Transverse colon (tissue), 4 donors: ENCODE data around the gene AKIRIN2. TPM values are rescaled to one million over a fixed set of nuclear protein-coding genes. Genes with fewer than 3 reads are reported as not detected.

Source experiments
- DNase-seq: peaks from one replicate; pipeline ENCODE4 v3.0.0-alpha.2; 2019
- H3K27ac ChIP-seq, 4 donors: fragments of 200-600 bp; sonication (generic); 2 replicates each; pipeline ENCODE4 v1.5.1; 2016 to 2018; ENCODE audit warnings: inconsistent platforms in 4 of 4
- H3K27me3 ChIP-seq: fragments of 200-600 bp; sonication (generic); 2 replicates; pipeline ENCODE4 v1.5.1; 2017; ENCODE audit warnings: inconsistent platforms
- H3K36me3 ChIP-seq, 4 donors: fragments of 200-600 bp; sonication (generic); 2 replicates each; pipeline ENCODE4 v1.5.1; 2017 to 2019; ENCODE audit warnings: inconsistent platforms in 4 of 4
- H3K4me1 ChIP-seq, 4 donors: fragments of 200-600 bp; sonication (generic); 2 replicates each; pipeline ENCODE4 v1.5.1; 2017 to 2020; ENCODE audit warnings: inconsistent platforms in 4 of 4
- H3K4me3 ChIP-seq, 4 donors: fragments of 200-600 bp; sonication (generic); 1 replicate in 1 of 4; 2 replicates in 3 of 4; pipeline versions ENCODE4 v1.5.1 to v1.6.1; 2017 to 2019; ENCODE audit warnings: inconsistent platforms in 4 of 4
- H3K9me3 ChIP-seq, 2 donors: fragments of 200-600 bp; sonication (generic); 2 replicates each; pipeline ENCODE4 v1.5.1; 2017 to 2019; ENCODE audit warnings: inconsistent platforms in 2 of 2
- CTCF ChIP-seq, 5 experiments: fragments of 200-600 bp in 3 of 5; fragments of 450-650 bp in 2 of 5; sonication (generic) in 3 of 5; IDR thresholded peaks; 1 replicate in 2 of 5; 2 replicates in 3 of 5; pipeline ENCODE4 v1.5.1; 2016 to 2017; ENCODE audit warnings: antibody characterized with exemption in 5 of 5, inconsistent platforms in 3 of 5, mild to moderate bottlenecking in 2 of 5, moderate library complexity in 1 of 5
- EP300 ChIP-seq: sonication (generic); formaldehyde crosslinking; IDR thresholded peaks from one replicate; pipeline ENCODE4 v1.6.1; 2017; ENCODE audit warnings: antibody characterized with exemption, low read depth
- POLR2A ChIP-seq: fragments of 450-650 bp; IDR thresholded peaks from one replicate; pipeline ENCODE4 v1.6.1; 2016; ENCODE audit warnings: antibody characterized with exemption, mild to moderate bottlenecking, moderate library complexity
- POLR2AphosphoS5 ChIP-seq, 3 donors: sonication (generic); formaldehyde crosslinking; IDR thresholded peaks; one replicate each; pipeline ENCODE4 v1.6.1; 2016; ENCODE audit warnings: antibody characterized with exemption in 3 of 3
- WGBS, 2 donors: methylation state at CpG; one replicate each; pipeline ENCODE4 v1.1.5; 2018; ENCODE audit warnings: low coverage in 1 of 2; 5-methylcytosine and 5-hydroxymethylcytosine counted together
- in situ Hi-C, 4 donors: fragments of 200-750 bp; cut with MboI; loops; one replicate each; pipeline versions ENCODE4 v1.15.0 to v1.15.1; 2017; ENCODE audit warnings: low sequenced_read_pairs in 3 of 4, low pct_ligation_motif_present in 1 of 4, low pct_unique_long_range_greater_than_20kb in 1 of 4
- intact Hi-C: fragments of 100-400 bp; cut with DNase I; formaldehyde crosslinking; loops from one replicate; pipeline ENCODE4 v1.15.1; 2023; ENCODE audit warnings: low total_unique reads
- total RNA-seq, 4 donors: library from RNA; depleted of rRNA; stranded (reverse); fragments of >200 nt; gene quantifications; one replicate each; pipeline ENCODE4 v1.1.0, GENCODE V29; 2016

The AKIRIN2 gene
- total RNA-seq, 4 donors from 2014 or later = 16.3 to 44.9 (median 20.7) TPM

GRCh38 chr6:87654122-87654521, 47.9 kb downstream of the AKIRIN2 start:
- no peak for TF ChIP-seq EP300
- TF ChIP-seq POLR2AphosphoS5 (IDR thresholded peaks at IDR 0.05) = no peak
- TF ChIP-seq POLR2A = no peak
- TF ChIP-seq CTCF (IDR thresholded peaks at IDR 0.05) = no peak
- Histone ChIP-seq H3K9me3 (no peaks in the 10 kb centered on the region), H3K36me3 (peaks cover 0 to 6% (median 0%) of the 10 kb centered on the region in 4 donors), H3K27me3 (no peaks in the 10 kb centered on the region), H3K4me3 (no peak overlapping the region), H3K4me1 (peaks cover 0 to 3% (median 0%) of the 10 kb centered on the region in 4 donors), H3K27ac (no peak overlapping the region)
- WGBS, 2 donors = 100% methylated on average over 1 of the region's 1 CpG
- in situ Hi-C loops (no loop called here), intact Hi-C loops (no loop called here)
- DNase-seq = no peak

- Histone ChIP-seq H3K27ac (no peak overlapping the region), H3K4me3 (no peak overlapping the region), H3K36me3 (peaks cover 0 to 6% (median 0%) of the 10 kb centered on the region in 4 donors), H3K9me3 (no peaks in the 10 kb centered on the region), H3K27me3 (no peaks in the 10 kb centered on the region), H3K4me1 (no peaks in the 10 kb centered on the region)
- whole genome bisulfite sequencing, 2 donors = 64 to 70% methylated on average over 3 of the region's 3 CpGs
- in situ Hi-C loops = no loop called here
- intact Hi-C loops = no loop called here
- no peak for TF ChIP-seq EP300
- no peak for TF ChIP-seq POLR2AphosphoS5 (IDR thresholded peaks at IDR 0.05)
- TF ChIP-seq POLR2A = no peak
- no peak for DNase-seq
These were observed 48.7 kb downstream of the AKIRIN2 start for GRCh38 chr6:87653074-87653962.

- intact Hi-C loops (no loop called here), in situ Hi-C loops (no loop called here)
- Histone ChIP-seq H3K36me3 (no peaks in the 10 kb centered on the region), H3K27ac (no peak overlapping the region), H3K4me1 (no peaks in the 10 kb centered on the region), H3K27me3 (no peaks in the 10 kb centered on the region), H3K9me3 (no peaks in the 10 kb centered on the region), H3K4me3 (no peak overlapping the region)
- 56% methylated on average over 1 of the region's 1 CpG; no CpG with 5 or more reads in 1 of the 2 donors for WGBS, 2 donors
- DNase-seq = no peak
- TF ChIP-seq EP300 = no peak
- no peak for TF ChIP-seq POLR2A
- no peak for TF ChIP-seq CTCF (IDR thresholded peaks at IDR 0.05)
- no peak for TF ChIP-seq POLR2AphosphoS5 (IDR thresholded peaks at IDR 0.05)
These were observed 57.0 kb downstream of the AKIRIN2 start for GRCh38 chr6:87645080-87645479.

GRCh38 chr6:87641065-87641692, 60.9 kb downstream of the AKIRIN2 start:
- in situ Hi-C loops = no loop called here
- DNase-seq = no peak

More at GRCh38 chr6:87641065-87641692, 60.9 kb downstream of the AKIRIN2 start:
- Histone ChIP-seq H3K27ac (no peak overlapping the region), H3K27me3 (no peaks in the 10 kb centered on the region), H3K4me3 (no peak overlapping the region), H3K9me3 (no peaks in the 10 kb centered on the region), H3K36me3 (no peaks in the 10 kb centered on the region), H3K4me1 (no peaks in the 10 kb centered on the region)
- TF ChIP-seq EP300 (no peak), POLR2AphosphoS5 (IDR thresholded peaks at IDR 0.05) (no peak), CTCF (IDR thresholded peaks at IDR 0.05) (no peak), POLR2A (no peak)
- intact Hi-C loops = no loop called here
- WGBS, 2 donors = 25 to 36% methylated on average over 1 of the region's 1 CpG
